Neural cell (in vitro differentiated cells): ENCODE measurements around the gene SLC31A1. TPM values are rescaled to one million over a fixed set of nuclear protein-coding genes. Genes with fewer than 3 reads are reported as not detected.

ENCODE experiments used
- H2AFZ ChIP-seq: fragments of 200-600, 300-800 bp; sonication (generic), shearing (Covaris generic); 2 replicates; pipeline ENCODE4 v1.6.0; 2014; ENCODE audit warnings: low read depth, mild to moderate bottlenecking, antibody characterized with exemption, low read length, moderate library complexity
- H3F3A ChIP-seq: fragments of 200-600 bp; shearing (Covaris generic); 2 replicates; pipeline ENCODE4 v1.6.1; 2016; ENCODE audit warnings: mild to moderate bottlenecking, moderate library complexity, mixed read lengths, antibody characterized with exemption, low read length; ENCODE audit not compliant: insufficient read depth, poor library complexity, severe bottlenecking
- H3K27ac ChIP-seq: fragments of 200-600, 300-800 bp; sonication (generic), shearing (Covaris generic); 2 replicates; pipeline ENCODE4 v1.5.1; 2014; ENCODE audit warnings: mild to moderate bottlenecking, low read length, moderate library complexity
- H3K27me3 ChIP-seq: fragments of 300-800, 200-600 bp; sonication (generic), shearing (Covaris generic); 2 replicates; pipeline ENCODE4 v1.6.0; 2014; ENCODE audit warnings: mild to moderate bottlenecking, low read depth, low read length, moderate library complexity; ENCODE audit not compliant: insufficient read depth
- H3K36me3 ChIP-seq: fragments of 300-800, 200-600 bp; sonication (generic), shearing (Covaris generic); 2 replicates; pipeline ENCODE4 v1.5.1; 2014; ENCODE audit warnings: mild to moderate bottlenecking, antibody characterized with exemption, low read length, moderate library complexity; ENCODE audit not compliant: insufficient read depth
- H3K4me2 ChIP-seq: fragments of 300-800, 200-600 bp; sonication (generic), shearing (Covaris generic); 2 replicates; pipeline ENCODE4 v1.6.0; 2014; ENCODE audit warnings: mild to moderate bottlenecking, low read length
- H3K4me3 ChIP-seq: fragments of 300-800, 200-600 bp; sonication (generic), shearing (Covaris generic); 2 replicates; pipeline ENCODE4 v1.5.1; 2014; ENCODE audit warnings: mild to moderate bottlenecking, low read length, moderate library complexity
- H3K79me2 ChIP-seq: fragments of 200-600 bp; shearing (Covaris generic); replicated peaks from 2 replicates; pipeline ENCODE4 v1.6.0; 2014; ENCODE audit warnings: mild to moderate bottlenecking, low read length, moderate library complexity; ENCODE audit not compliant: insufficient read depth
- H3K9ac ChIP-seq: fragments of 300-800, 200-600 bp; sonication (generic), shearing (Covaris generic); 2 replicates; pipeline ENCODE4 v1.6.1; 2016; ENCODE audit warnings: mild to moderate bottlenecking, low read length, mixed read lengths
- H3K9me2 ChIP-seq: fragments of 200-600 bp; shearing (Covaris generic); 2 replicates; pipeline ENCODE4 v1.6.1; 2016; ENCODE audit warnings: mild to moderate bottlenecking, low read length, mixed read lengths; ENCODE audit not compliant: insufficient read depth
- H3K9me3 ChIP-seq: fragments of 200-600, 300-800 bp; sonication (generic), shearing (Covaris generic); 2 replicates; pipeline ENCODE4 v1.6.1; 2016; ENCODE audit warnings: mild to moderate bottlenecking, mixed run types, low read length, moderate library complexity, mixed read lengths
- H4K20me1 ChIP-seq: fragments of 200-600 bp; shearing (Covaris generic); 2 replicates; pipeline ENCODE4 v1.6.1; 2016; ENCODE audit warnings: mild to moderate bottlenecking, mixed run types; ENCODE audit not compliant: insufficient read depth
- EP300 ChIP-seq: fragments of 450-650 bp; conservative IDR thresholded peaks from 2 replicates; pipeline ENCODE4 v1.6.1; 2014; ENCODE audit warnings: antibody characterized with exemption, mild to moderate bottlenecking, moderate library complexity; ENCODE audit not compliant: poor library complexity, severe bottlenecking
- EZH2 ChIP-seq: fragments of 200-600, 300-800 bp; shearing (Covaris generic), sonication (generic); IDR thresholded peaks from 2 replicates; pipeline ENCODE4 v1.6.1; 2014; ENCODE audit warnings: antibody characterized with exemption, low read length, borderline replicate concordance, mild to moderate bottlenecking; ENCODE audit not compliant: insufficient read depth, poor library complexity, severe bottlenecking
- MXI1 ChIP-seq: fragments of 450-650 bp; conservative IDR thresholded peaks from 2 replicates; pipeline ENCODE4 v1.6.1; 2014; ENCODE audit warnings: antibody characterized with exemption, mild to moderate bottlenecking; ENCODE audit not compliant: poor library complexity, severe bottlenecking
- POLR2AphosphoS5 ChIP-seq: IDR thresholded peaks from 2 replicates; pipeline ENCODE4 v1.6.1; 2012
- RAD21 ChIP-seq: fragments of 450-650 bp; conservative IDR thresholded peaks from 2 replicates; pipeline ENCODE4 v1.6.1; 2014; ENCODE audit warnings: antibody characterized with exemption, mild to moderate bottlenecking, moderate library complexity
- SMC3 ChIP-seq: fragments of 450-650 bp; conservative IDR thresholded peaks from 2 replicates; pipeline ENCODE4 v1.6.1; 2014; ENCODE audit warnings: antibody characterized with exemption, mild to moderate bottlenecking, moderate library complexity; ENCODE audit not compliant: poor library complexity
- TAF1 ChIP-seq: IDR thresholded peaks from 2 replicates; pipeline ENCODE4 v1.6.1; 2012; ENCODE audit warnings: low read depth
- polyA plus RNA-seq: library from polyadenylated mRNA; depleted of rRNA; stranded (reverse); fragments of >200 nt; gene quantifications from 2 replicates; pipeline ENCODE4 v1.2.3, GENCODE V29; 2014
- TF ChIP-seq, protein P1 (sequence below): IDR thresholded peaks from 2 replicates; pipeline ENCODE4 v1.6.1; 2012; ENCODE audit warnings: borderline replicate concordance
- TF ChIP-seq, protein P2 (sequence below): fragments of 450-650 bp; IDR thresholded peaks from 2 replicates; pipeline ENCODE4 v1.5.1; 2014; ENCODE audit warnings: antibody characterized with exemption, mild to moderate bottlenecking, moderate library complexity; ENCODE audit not compliant: poor library complexity, severe bottlenecking

Gene SLC31A1
- polyA plus RNA-seq, 1 donor from 2014 or later: 7.4 TPM

DNA sequence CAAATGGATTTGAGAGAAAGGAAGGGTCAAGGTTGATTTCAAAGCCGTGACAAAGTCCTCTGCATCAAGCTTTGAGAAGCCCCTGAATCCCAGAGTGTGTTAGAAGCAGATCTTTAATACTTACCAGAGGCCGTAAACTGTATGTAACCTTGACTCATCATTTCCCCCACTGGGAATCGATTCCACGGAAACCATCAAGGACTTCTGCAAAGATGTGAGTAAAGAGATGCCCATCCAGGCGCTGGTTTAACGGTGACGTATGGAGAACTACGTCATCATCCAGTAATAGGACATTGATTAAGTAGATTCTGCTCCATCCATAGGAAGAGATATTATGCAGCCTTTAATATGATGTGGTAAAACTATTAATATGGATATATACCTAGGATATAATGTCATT lies 80.2 kb downstream of the SLC31A1 start:
- no peak overlapping the region for H3K4me2 ChIP-seq
- no peaks in the 10 kb centered on the region for H3K27me3 ChIP-seq
- no peaks in the 10 kb centered on the region for H3K36me3 ChIP-seq
- H3K9ac ChIP-seq: no peak overlapping the region
- no peak overlapping the region for H3K27ac ChIP-seq
- H3F3A ChIP-seq: no peaks in the 10 kb centered on the region
- H3K9me3 ChIP-seq: no peaks in the 10 kb centered on the region
- no peak overlapping the region for H2AFZ ChIP-seq
- no peaks in the 10 kb centered on the region for H4K20me1 ChIP-seq
- TF ChIP-seq EZH2: no peak
- no peak for TF ChIP-seq RAD21
- no peak for TF ChIP-seq EP300
- TF ChIP-seq, protein P1, sequence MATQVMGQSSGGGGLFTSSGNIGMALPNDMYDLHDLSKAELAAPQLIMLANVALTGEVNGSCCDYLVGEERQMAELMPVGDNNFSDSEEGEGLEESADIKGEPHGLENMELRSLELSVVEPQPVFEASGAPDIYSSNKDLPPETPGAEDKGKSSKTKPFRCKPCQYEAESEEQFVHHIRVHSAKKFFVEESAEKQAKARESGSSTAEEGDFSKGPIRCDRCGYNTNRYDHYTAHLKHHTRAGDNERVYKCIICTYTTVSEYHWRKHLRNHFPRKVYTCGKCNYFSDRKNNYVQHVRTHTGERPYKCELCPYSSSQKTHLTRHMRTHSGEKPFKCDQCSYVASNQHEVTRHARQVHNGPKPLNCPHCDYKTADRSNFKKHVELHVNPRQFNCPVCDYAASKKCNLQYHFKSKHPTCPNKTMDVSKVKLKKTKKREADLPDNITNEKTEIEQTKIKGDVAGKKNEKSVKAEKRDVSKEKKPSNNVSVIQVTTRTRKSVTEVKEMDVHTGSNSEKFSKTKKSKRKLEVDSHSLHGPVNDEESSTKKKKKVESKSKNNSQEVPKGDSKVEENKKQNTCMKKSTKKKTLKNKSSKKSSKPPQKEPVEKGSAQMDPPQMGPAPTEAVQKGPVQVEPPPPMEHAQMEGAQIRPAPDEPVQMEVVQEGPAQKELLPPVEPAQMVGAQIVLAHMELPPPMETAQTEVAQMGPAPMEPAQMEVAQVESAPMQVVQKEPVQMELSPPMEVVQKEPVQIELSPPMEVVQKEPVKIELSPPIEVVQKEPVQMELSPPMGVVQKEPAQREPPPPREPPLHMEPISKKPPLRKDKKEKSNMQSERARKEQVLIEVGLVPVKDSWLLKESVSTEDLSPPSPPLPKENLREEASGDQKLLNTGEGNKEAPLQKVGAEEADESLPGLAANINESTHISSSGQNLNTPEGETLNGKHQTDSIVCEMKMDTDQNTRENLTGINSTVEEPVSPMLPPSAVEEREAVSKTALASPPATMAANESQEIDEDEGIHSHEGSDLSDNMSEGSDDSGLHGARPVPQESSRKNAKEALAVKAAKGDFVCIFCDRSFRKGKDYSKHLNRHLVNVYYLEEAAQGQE: no peak
- TF ChIP-seq POLR2AphosphoS5: no peak
- H3K79me2 ChIP-seq: no peaks in the 10 kb centered on the region
- no peaks in the 10 kb centered on the region for H3K9me2 ChIP-seq
- H3K4me3 ChIP-seq: no peak overlapping the region

DNA sequence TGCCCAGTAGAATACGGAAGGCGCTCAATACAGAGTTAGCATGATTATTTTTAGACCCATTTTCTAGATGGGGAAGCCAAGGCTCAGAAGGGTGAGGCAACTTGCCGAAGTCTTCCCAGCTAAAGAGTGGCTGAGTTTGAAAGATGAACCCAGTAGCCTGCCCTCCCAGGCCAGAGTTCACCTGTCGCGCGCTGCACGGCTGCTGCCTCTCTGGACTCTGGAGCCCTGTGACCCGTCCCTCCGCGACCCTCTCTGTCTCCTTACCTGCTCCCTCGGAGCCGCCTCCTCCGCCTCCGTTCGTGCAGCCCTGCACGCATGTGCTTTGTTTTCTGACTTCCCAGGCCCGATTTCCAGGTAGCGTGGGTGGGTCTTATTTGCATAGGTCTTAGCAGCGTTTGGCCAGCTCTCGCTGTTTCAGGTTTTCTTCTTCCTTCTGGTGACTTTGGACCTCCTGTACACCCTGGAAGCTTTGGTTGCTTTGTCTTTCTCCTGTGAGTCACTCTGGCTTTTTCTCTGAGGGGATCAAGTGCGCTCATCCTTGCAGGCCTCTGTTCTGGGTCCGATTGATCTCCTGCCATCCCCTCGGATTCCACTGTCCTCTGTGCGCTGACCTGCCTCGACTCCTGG lies 81.6 kb downstream of the SLC31A1 start, which contains the start of gene RNF183:
TSS of gene RNF183 (minus strand) at position 585 of the 627 bp plus-strand sequence. CDS start 5,192 bp downstream, outside the sequence.
- no peak within 1 kb of the TSS for H3K9ac ChIP-seq
- no peaks in the 10 kb centered on the region for H3K79me2 ChIP-seq
- no peak within 1 kb of the TSS for H3K4me2 ChIP-seq
- no peak within 1 kb of the TSS for H2AFZ ChIP-seq
- no peak for TF ChIP-seq RAD21
- no peak for TF ChIP-seq SMC3
- no peaks in the 10 kb centered on the region for H4K20me1 ChIP-seq
- no peaks in the 10 kb centered on the region for H3K9me3 ChIP-seq
- no peaks in the 10 kb centered on the region for H3F3A ChIP-seq
- no peaks in the 10 kb centered on the region for H3K9me2 ChIP-seq
- no peaks in the 10 kb centered on the region for H3K27me3 ChIP-seq
- H3K27ac ChIP-seq: no peak within 1 kb of the TSS
- H3K36me3 ChIP-seq: no peaks in the 10 kb centered on the region
- H3K4me3 ChIP-seq: no peak within 1 kb of the TSS

DNA sequence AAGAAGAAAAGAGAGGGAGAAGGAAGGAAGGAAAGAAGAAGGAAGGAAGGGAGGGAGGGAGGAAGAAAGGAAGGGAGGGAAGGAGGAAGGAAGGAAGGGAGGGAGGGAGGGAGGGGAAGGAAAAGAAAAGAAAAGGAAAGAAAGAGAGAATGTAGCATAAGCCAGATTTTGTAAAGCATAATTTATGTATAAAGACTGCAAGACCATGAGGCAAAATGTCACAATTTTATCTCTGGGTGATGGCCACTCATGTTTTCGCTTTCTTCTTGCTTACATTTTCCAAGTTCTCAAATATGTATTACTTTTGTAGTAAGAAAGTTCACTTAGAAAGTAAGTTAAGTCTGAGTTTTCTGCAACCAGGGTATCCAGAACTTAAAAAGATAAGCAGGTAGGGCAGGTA lies 85.2 kb downstream of the SLC31A1 start:
- H3K79me2 ChIP-seq: no peaks in the 10 kb centered on the region
- H3K36me3 ChIP-seq: no peaks in the 10 kb centered on the region
- no peak overlapping the region for H3K27ac ChIP-seq
- H3K4me3 ChIP-seq: no peak overlapping the region
- H3F3A ChIP-seq: no peaks in the 10 kb centered on the region
- H4K20me1 ChIP-seq: no peaks in the 10 kb centered on the region
- no peaks in the 10 kb centered on the region for H3K27me3 ChIP-seq
- no peaks in the 10 kb centered on the region for H3K9me3 ChIP-seq
- no peak for TF ChIP-seq SMC3
- TF ChIP-seq TAF1: no peak
- TF ChIP-seq RAD21: no peak
- TF ChIP-seq EP300: no peak
- TF ChIP-seq, protein P1: no peak
- TF ChIP-seq EZH2: no peak
- TF ChIP-seq, protein P2, sequence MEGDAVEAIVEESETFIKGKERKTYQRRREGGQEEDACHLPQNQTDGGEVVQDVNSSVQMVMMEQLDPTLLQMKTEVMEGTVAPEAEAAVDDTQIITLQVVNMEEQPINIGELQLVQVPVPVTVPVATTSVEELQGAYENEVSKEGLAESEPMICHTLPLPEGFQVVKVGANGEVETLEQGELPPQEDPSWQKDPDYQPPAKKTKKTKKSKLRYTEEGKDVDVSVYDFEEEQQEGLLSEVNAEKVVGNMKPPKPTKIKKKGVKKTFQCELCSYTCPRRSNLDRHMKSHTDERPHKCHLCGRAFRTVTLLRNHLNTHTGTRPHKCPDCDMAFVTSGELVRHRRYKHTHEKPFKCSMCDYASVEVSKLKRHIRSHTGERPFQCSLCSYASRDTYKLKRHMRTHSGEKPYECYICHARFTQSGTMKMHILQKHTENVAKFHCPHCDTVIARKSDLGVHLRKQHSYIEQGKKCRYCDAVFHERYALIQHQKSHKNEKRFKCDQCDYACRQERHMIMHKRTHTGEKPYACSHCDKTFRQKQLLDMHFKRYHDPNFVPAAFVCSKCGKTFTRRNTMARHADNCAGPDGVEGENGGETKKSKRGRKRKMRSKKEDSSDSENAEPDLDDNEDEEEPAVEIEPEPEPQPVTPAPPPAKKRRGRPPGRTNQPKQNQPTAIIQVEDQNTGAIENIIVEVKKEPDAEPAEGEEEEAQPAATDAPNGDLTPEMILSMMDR: no peak
- TF ChIP-seq MXI1: no peak
- TF ChIP-seq POLR2AphosphoS5: no peak
- H2AFZ ChIP-seq: no peak overlapping the region
- no peak overlapping the region for H3K9ac ChIP-seq
- H3K4me2 ChIP-seq: no peak overlapping the region
- H3K9me2 ChIP-seq: no peaks in the 10 kb centered on the region
